GM23338 (cell line): ENCODE data around the gene GRN. TPM values are rescaled to one million over a fixed set of nuclear protein-coding genes. Genes with fewer than 3 reads are reported as not detected.
"Not testable (repeated sequence)": the region's sequence is repeated elsewhere in the genome, so short reads cannot be mapped to it uniquely, and the experiment has no call there.

Experiments used
- ATAC-seq: fragments of 200-7000 bp; cut with Tn5 transposase; 3 replicates; pipeline ENCODE4 v1.9.1; 2020
- DNase-seq: peaks from one replicate; pipeline ENCODE4 v3.0.0-alpha.2; 2015; ENCODE audit warnings: low spot score
- H2AFZ ChIP-seq: fragments of 200-600 bp; sonication (generic); 2 replicates; pipeline ENCODE4 v1.8.0; 2016; ENCODE audit warnings: antibody characterized with exemption, mild to moderate bottlenecking, moderate library complexity
- H3F3A ChIP-seq: fragments of 200-600 bp; sonication (generic); replicated peaks from 2 replicates; pipeline ENCODE4 v1.8.0; 2017; ENCODE audit warnings: antibody characterized with exemption, mixed run types, low read depth
- H3K27ac ChIP-seq: fragments of 200-600 bp; sonication (generic); 2 replicates; pipeline ENCODE4 v1.6.1; 2016; ENCODE audit warnings: low read depth
- H3K27me3 ChIP-seq: fragments of 200-600 bp; sonication (generic); 2 replicates; pipeline ENCODE4 v1.8.0; 2016; ENCODE audit warnings: mild to moderate bottlenecking, mixed run types, moderate library complexity; ENCODE audit not compliant: insufficient read depth
- H3K36me3 ChIP-seq: fragments of 200-600 bp; sonication (generic); 2 replicates; pipeline ENCODE4 v1.8.0; 2016; ENCODE audit warnings: mild to moderate bottlenecking; ENCODE audit not compliant: insufficient read depth
- H3K4me1 ChIP-seq: fragments of 200-600 bp; sonication (generic); 2 replicates; pipeline ENCODE4 v1.8.0; 2016; ENCODE audit warnings: mild to moderate bottlenecking, moderate library complexity; ENCODE audit not compliant: insufficient read depth
- H3K4me2 ChIP-seq: fragments of 200-600 bp; sonication (generic); 2 replicates; pipeline ENCODE4 v1.7.1; 2017; ENCODE audit warnings: mixed run types
- H3K4me3 ChIP-seq: fragments of 200-600 bp; sonication (generic); 2 replicates; pipeline ENCODE4 v1.6.1; 2016; ENCODE audit warnings: mixed run types
- H3K79me2 ChIP-seq: fragments of 200-600 bp; sonication (generic); replicated peaks from 2 replicates; pipeline ENCODE4 v1.8.0; 2017; ENCODE audit warnings: mild to moderate bottlenecking; ENCODE audit not compliant: insufficient read depth
- H3K9me2 ChIP-seq: fragments of 200-600 bp; sonication (generic); 2 replicates; pipeline ENCODE4 v1.8.0; 2017; ENCODE audit not compliant: insufficient read depth
- H4K20me1 ChIP-seq: fragments of 200-600 bp; sonication (generic); replicated peaks from 2 replicates; pipeline ENCODE4 v1.8.0; 2017; ENCODE audit warnings: mild to moderate bottlenecking; ENCODE audit not compliant: insufficient read depth
- H3K27ac Mint-ChIP-seq: 2 replicates; pipeline ENCODE4 v1.8.0; 2020; ENCODE audit warnings: inconsistent platforms, mild to moderate bottlenecking, moderate library complexity, mixed read lengths
- H3K27me3 Mint-ChIP-seq: 3 replicates; pipeline ENCODE4 v1.8.0; 2022; ENCODE audit warnings: low read depth, mild to moderate bottlenecking, moderate library complexity, mixed read lengths, inconsistent platforms; ENCODE audit not compliant: insufficient read depth, poor library complexity
- H3K36me3 Mint-ChIP-seq: 3 replicates; pipeline ENCODE4 v1.8.0; 2021; ENCODE audit warnings: low read depth, mild to moderate bottlenecking, inconsistent platforms, moderate library complexity, mixed read lengths
- H3K4me1 Mint-ChIP-seq: 3 replicates; pipeline ENCODE4 v1.8.0; 2020; ENCODE audit warnings: mild to moderate bottlenecking, inconsistent platforms, mixed read lengths
- H3K4me3 Mint-ChIP-seq: 3 replicates; pipeline ENCODE4 v1.8.0; 2021; ENCODE audit warnings: moderate library complexity, mild to moderate bottlenecking, inconsistent platforms, mixed read lengths
- H3K9me3 Mint-ChIP-seq: 3 replicates; pipeline ENCODE4 v1.8.0; 2020; ENCODE audit warnings: moderate library complexity, mild to moderate bottlenecking, inconsistent platforms, mixed read lengths
- CREB1 ChIP-seq: fragments of 250-450 bp; sonication (Bioruptor Pico); IDR thresholded peaks from 2 replicates; pipeline ENCODE4 v1.5.0; 2020; ENCODE audit warnings: low read depth, mild to moderate bottlenecking, moderate library complexity
- EZH2 ChIP-seq: fragments of 200-600 bp; sonication (generic); IDR thresholded peaks from one replicate; pipeline ENCODE4 v1.8.0; 2017; ENCODE audit warnings: antibody characterized with exemption, mild to moderate bottlenecking, low read depth; ENCODE audit not compliant: unreplicated experiment
- EZH2phosphoT487 ChIP-seq: fragments of 200-600 bp; sonication (generic); IDR thresholded peaks from one replicate; pipeline ENCODE4 v1.8.1; 2018; ENCODE audit warnings: antibody characterized with exemption; ENCODE audit not compliant: unreplicated experiment
- JUNB ChIP-seq: IDR thresholded peaks from one replicate; pipeline ENCODE4 v1.6.1; 2016; ENCODE audit warnings: antibody characterized with exemption; ENCODE audit not compliant: unreplicated experiment
- NANOG ChIP-seq: IDR thresholded peaks from 2 replicates; pipeline ENCODE4 v1.6.1; 2016; ENCODE audit warnings: antibody characterized with exemption, borderline replicate concordance
- POLR2AphosphoS5 ChIP-seq: IDR thresholded peaks from 2 replicates; pipeline ENCODE4 v1.6.1; 2016; ENCODE audit warnings: antibody characterized with exemption, low read depth
- REST ChIP-seq: IDR thresholded peaks from one replicate; pipeline ENCODE4 v1.6.1; 2018; ENCODE audit warnings: antibody characterized with exemption; ENCODE audit not compliant: unreplicated experiment
- ZNF114 ChIP-seq: fragments of 250-450 bp; sonication (Bioruptor Pico); IDR thresholded peaks from 2 replicates; pipeline ENCODE4 v1.5.0; 2020; ENCODE audit warnings: mild to moderate bottlenecking, moderate library complexity
- ZNF331 ChIP-seq: fragments of 250-450 bp; sonication (Bioruptor Pico); IDR thresholded peaks from 2 replicates; pipeline ENCODE4 v1.5.0; 2020; ENCODE audit warnings: low read depth, mild to moderate bottlenecking, moderate library complexity
- polyA plus RNA-seq: library from polyadenylated mRNA; unstranded; fragments of >200 nt; fragmentation: Nextera tagmentation; extraction: Ambion mirVana; gene quantifications from 2 replicates; pipeline ENCODE4 v1.2.1, GENCODE V29; 2016
- total RNA-seq: library from RNA; depleted of rRNA; stranded (reverse); fragments of >200 nt; shearing (Covaris generic); gene quantifications from 2 replicates; pipeline ENCODE4 v1.2.3, GENCODE V29; 2014

Gene GRN
- total and polyA plus RNA-seq, 2 experiments from 2014 or later, result 101 to 216 TPM

- no peaks in the 10 kb centered on the region for H4K20me1 ChIP-seq
- H2AFZ ChIP-seq, result no peak overlapping the region
- DNase-seq (peak; percentile 99), ATAC-seq (peak; percentile 61)
- H3K27ac Mint-ChIP-seq, result no peak overlapping the region
- H3K36me3 ChIP-seq, result 0 out of 2 replicates have a peak, but pooled peaks cover 4% of the 10 kb centered on the region
- H3K27me3 Mint-ChIP-seq, result peaks cover 24% of the 10 kb centered on the region
- TF ChIP-seq JUNB (no peak), REST (no peak), EZH2 (peak; percentile 14), ZNF331 (CRISPR knock-in tag) (no peak), CREB1 (peak; percentile 68)
- no peaks in the 10 kb centered on the region for H3K9me2 ChIP-seq
- H3K4me1 ChIP-seq, result no peaks in the 10 kb centered on the region; the same call in 1 of the 2 replicates
- H3K4me1 Mint-ChIP-seq, result peaks cover 11% of the 10 kb centered on the region; the same call in 2 of the 3 replicates
- peaks cover 9% of the 10 kb centered on the region for H3K79me2 ChIP-seq
- peak overlapping the region; percentile 54; the same call in 2 of the 3 replicates for H3K4me3 Mint-ChIP-seq
- no peaks in the 10 kb centered on the region for H3K9me3 Mint-ChIP-seq
- peak overlapping the region; percentile 53; the same call in 1 of the 2 replicates for H3K4me2 ChIP-seq
- peak overlapping the region; percentile 42; the same call in 1 of the 2 replicates for H3K4me3 ChIP-seq
- H3K27ac ChIP-seq, result no peak overlapping the region
- peaks cover 8% of the 10 kb centered on the region; the same call in 1 of the 2 replicates for H3F3A ChIP-seq
- peaks cover 16% of the 10 kb centered on the region for H3K27me3 ChIP-seq
- H3K36me3 Mint-ChIP-seq, result peaks cover 7% of the 10 kb centered on the region; the same call in 2 of the 3 replicates
Measured at GRCh38 chr17:44326861-44327444, 18.1 kb upstream of the GRN start.

- no peak for ATAC-seq
Measured at GRCh38 chr17:44327715-44328449, 17.2 kb upstream of the GRN start.

DNA sequence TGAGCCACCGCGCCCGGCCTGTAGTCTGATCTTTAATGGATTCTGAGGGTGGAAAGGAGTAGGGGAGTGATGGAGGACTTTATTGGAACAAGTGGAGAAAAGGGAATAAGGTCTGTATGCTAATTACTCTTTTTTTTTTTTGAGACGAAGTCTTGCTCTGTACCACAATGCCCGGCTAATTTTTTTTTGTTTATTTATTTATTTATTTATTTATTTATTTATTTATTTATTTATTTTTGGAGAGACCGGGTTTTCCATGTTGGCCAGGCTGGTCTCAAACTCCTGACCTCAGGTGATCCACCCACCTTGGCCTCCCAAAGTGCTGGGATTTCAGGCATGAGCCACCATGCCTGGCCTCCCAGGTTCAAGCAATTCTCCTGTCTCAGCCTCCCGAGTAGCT, 15.6 kb upstream of the GRN start:
- H3K36me3 Mint-ChIP-seq, H3K79me2 ChIP-seq, H2AFZ ChIP-seq: not testable (repeated sequence)

More at GRCh38 chr17:44327715-44328449, 17.2 kb upstream of the GRN start:
- Histone ChIP-seq H3K4me2 (no peak overlapping the region), H3K4me1 (no peaks in the 10 kb centered on the region; the same call in 1 of the 2 replicates), H4K20me1 (no peaks in the 10 kb centered on the region), H3K27ac (no peak overlapping the region), H3K79me2 (peaks cover 9% of the 10 kb centered on the region), H3K36me3 (no peaks in the 10 kb centered on the region), H3K9me2 (no peaks in the 10 kb centered on the region), H3F3A (peaks cover 8% of the 10 kb centered on the region; the same call in 1 of the 2 replicates), H3K4me3 (no peak overlapping the region), H2AFZ (no peak overlapping the region), H3K27me3 (peaks cover 16% of the 10 kb centered on the region)
- Mint-ChIP-seq H3K4me1 (peaks cover 11% of the 10 kb centered on the region; the same call in 2 of the 3 replicates), H3K4me3 (no peak overlapping the region; the same call in 2 of the 3 replicates), H3K36me3 (peaks cover 3% of the 10 kb centered on the region; the same call in 1 of the 3 replicates), H3K27me3 (peaks cover 26% of the 10 kb centered on the region), H3K9me3 (no peaks in the 10 kb centered on the region), H3K27ac (no peak overlapping the region)
- TF ChIP-seq EZH2phosphoT487, result no peak
- TF ChIP-seq POLR2AphosphoS5, result no peak
- no peak for TF ChIP-seq EZH2
- no peak for TF ChIP-seq NANOG
- TF ChIP-seq ZNF331 (CRISPR knock-in tag), result no peak
- no peak for TF ChIP-seq CREB1
- TF ChIP-seq ZNF114 (CRISPR knock-in tag), result no peak
- DNase-seq, result no peak

GRCh38 chr17:44330263-44330662, 14.8 kb upstream of the GRN start:
- not testable (repeated sequence) for H3K27ac Mint-ChIP-seq, H3K79me2 ChIP-seq, H3K9me3 Mint-ChIP-seq, H3F3A ChIP-seq, H4K20me1 ChIP-seq, H3K4me2 ChIP-seq, H3K4me3 Mint-ChIP-seq, ATAC-seq, H3K27ac ChIP-seq, DNase-seq, H3K4me3 ChIP-seq, H3K4me1 ChIP-seq, H3K36me3 Mint-ChIP-seq, H3K36me3 ChIP-seq, H2AFZ ChIP-seq, H3K9me2 ChIP-seq
- Mint-ChIP-seq H3K4me1 (peaks cover 13% of the 10 kb centered on the region), H3K27me3 (peaks cover 22% of the 10 kb centered on the region)
- peaks cover 11% of the 10 kb centered on the region for H3K27me3 ChIP-seq

More for the DNA sequence above, 15.6 kb upstream of the GRN start:
- not testable (repeated sequence) for H3K4me3 ChIP-seq, H3K27ac Mint-ChIP-seq, H3K4me1 ChIP-seq, H3K36me3 ChIP-seq, H3K4me2 ChIP-seq, H3K9me2 ChIP-seq, H4K20me1 ChIP-seq, DNase-seq, H3K27ac ChIP-seq, ATAC-seq, H3K4me3 Mint-ChIP-seq, H3K9me3 Mint-ChIP-seq
- Histone ChIP-seq H3F3A (peaks cover 10% of the 10 kb centered on the region; the same call in 1 of the 2 replicates), H3K27me3 (peaks cover 16% of the 10 kb centered on the region)
- Mint-ChIP-seq H3K27me3 (peaks cover 25% of the 10 kb centered on the region), H3K4me1 (peaks cover 12% of the 10 kb centered on the region)
